Kidney capillary endothelial cell (primary cell): ENCODE data around the gene B4GALNT4.
"Not testable (repeated sequence)": the region's sequence is repeated elsewhere in the genome, so short reads cannot be mapped to it uniquely, and the experiment has no call there.

Experiments used
- DNase-seq: peaks from one replicate; pipeline ENCODE4 v3.0.0-alpha.2; 2018; ENCODE audit warnings: low spot score

The B4GALNT4 gene

GRCh38 chr11:407651-408123 lies 38.4 kb downstream of the B4GALNT4 start:
- DNase-seq: no peak

DNA sequence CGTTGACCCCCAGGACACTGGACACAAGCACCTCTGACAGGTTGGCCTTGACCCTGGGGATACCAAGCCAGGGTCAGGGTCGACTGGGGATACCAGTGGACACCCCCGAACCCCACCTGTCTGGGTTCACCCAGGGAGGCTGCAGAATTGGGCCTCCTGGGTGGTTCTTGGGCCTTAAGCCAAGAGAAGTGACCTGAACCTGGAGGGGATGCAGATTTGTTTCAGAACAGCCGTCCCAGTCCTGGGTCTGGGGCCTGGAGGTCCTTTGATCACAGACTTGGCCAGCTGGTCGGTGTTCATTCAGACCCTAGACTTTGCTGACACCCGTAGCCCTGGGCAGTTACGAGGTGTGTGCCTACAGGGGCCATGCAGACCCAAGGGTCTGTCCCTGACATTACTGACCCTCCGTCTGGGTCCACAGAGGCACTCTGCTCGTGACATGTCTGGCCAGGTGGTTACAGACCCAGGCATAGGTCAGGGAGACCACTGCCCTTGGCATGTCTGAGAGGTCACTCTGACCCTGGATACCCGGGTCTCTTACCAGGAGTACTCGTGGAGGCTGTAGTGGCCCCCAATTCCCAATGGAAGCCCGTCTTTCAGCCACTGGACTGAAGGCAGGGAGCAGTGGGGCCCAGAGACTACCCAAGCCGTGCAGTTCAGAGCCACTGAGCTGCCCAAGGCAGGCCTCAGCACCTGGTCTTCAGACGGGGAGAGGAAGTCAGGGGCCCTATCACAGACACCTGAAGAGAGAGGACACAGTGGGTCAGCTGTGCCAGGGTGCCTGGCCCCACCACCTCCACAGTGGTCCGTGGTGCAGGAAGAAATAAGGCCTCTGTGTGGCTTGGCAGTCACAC lies 39.1 kb downstream of the B4GALNT4 start:
- DNase-seq: no peak

GRCh38 chr11:409008-409599 lies 39.8 kb downstream of the B4GALNT4 start:
- DNase-seq: no peak

DNA sequence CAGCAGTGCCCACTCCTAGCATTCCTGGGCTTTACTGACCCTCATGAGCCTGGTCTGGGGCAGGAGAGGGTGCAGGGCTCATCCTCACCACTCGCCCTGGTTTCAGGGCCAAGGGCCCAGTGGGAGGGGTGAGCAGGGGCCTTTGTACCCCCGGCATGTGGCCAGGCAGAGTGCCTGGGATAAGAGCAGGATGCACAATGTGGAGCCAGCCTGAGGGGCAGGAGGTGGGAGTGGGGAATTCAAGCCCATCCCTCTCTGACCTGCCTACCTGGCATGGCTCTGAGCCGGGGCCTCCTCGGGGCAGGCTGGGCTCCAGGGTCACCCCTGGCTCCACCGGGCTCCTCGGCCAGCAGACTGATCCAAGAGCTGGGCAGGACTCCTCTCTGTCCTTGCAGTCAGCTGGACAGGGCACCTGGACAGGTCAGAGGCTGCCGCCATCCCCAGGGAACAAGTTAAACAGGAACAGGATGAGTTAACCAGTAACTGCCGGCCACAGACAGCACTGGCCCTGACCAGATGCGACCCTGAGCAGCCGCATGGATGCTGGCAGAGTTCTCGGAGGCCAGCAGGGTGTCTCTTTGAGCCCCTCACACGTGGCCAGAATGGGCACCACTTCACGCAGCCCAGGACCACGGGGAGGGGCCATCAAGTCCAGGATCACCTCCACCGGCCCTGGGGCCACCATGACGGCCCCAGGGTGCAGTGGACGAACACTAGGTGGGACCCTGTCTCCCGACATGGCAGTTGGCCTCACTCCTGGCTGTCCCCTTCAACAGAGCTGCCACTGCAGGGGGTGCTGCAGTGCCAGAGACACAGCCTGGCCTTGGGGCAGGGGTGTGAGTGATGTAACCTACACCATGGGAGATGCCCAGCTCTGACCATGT lies 40.5 kb downstream of the B4GALNT4 start:
- DNase-seq: no peak

DNA sequence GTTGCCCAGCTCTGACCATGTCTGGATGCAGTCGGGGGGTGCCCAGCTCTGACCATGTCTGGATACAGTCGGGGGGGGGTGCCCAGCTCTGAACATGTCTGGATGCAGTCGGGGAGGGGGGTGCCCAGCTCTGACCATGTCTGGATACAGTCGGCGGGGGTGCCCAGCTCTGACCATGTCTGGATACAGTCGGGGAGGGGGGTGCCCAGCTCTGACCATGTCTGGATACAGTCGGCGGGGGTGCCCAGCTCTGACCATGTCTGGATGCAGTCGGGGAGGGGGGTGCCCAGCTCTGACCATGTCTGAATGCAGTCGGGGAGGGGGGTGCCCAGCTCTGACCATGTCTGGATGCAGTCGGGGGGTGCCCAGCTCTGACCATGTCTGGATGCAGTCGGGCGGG lies 41.4 kb downstream of the B4GALNT4 start:
- DNase-seq: not testable (repeated sequence)

- DNase-seq: not testable (repeated sequence)
Measured at GRCh38 chr11:411520-411919, 42.2 kb downstream of the B4GALNT4 start.

GRCh38 chr11:412641-413119 lies 43.4 kb downstream of the B4GALNT4 start:
- DNase-seq: no peak

- DNase-seq: no peak
Measured at GRCh38 chr11:413120-414081, 44.1 kb downstream of the B4GALNT4 start.

DNA sequence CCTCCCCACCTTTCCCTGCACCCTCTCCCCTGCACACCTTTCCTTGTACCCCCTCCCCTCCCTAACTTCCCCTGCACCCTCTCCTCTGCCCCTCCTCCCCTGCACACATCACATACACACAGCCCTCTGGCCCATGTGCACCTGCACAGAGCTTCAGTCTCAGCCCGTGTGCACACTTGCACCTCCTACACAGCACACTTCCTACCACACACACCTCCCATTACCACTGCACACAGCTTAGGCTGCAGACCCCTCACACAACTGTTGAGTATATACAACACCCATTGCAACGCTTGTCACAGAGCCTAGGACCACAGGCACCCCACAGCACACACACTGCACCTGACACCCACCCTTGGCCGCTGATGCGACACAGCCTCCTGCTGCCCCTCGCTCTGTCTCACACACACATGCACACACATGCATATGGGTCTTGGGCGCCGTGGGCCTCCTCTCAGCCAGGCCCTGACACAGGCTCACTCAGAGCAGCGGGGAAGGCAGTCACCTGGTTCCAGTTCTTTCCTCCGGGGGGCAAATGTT lies 45.1 kb downstream of the B4GALNT4 start:
- no peak for DNase-seq

- no peak for DNase-seq
Measured at GRCh38 chr11:415640-416041, 46.3 kb downstream of the B4GALNT4 start.

DNA sequence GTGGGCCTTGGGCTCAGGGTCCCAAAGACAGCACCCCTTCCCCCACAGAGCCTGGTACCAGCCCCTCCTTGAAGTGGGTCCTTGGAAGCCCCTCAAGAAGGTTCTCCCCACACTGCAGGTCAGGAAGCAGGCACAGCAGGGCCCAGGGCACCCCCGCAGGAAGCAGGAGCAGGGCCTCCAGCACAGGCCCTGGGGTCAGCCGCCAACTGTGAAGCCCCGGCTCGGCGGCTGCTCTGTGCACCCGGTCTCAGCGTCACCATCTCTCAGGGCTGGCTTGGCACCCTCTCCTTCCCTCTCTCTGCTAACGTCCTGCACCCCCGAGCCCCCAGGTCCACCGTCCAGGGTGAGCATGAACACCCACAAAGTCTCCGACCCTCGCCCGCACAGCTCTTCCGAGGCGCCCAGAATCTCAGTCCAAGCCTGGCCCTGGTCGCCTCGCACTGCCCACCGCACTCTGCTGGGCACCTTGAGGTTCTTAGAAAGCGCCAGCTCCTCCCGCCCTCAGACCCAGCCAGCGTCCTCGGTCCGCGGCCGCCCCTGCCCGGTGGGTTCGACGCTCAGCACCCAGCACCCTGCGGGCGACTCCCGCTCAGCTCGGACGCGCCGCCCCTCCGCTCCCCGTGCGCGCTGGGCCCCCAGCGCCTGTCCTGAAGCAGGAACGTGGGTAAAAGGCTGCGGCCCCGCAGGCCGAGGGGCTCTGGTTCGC lies 46.9 kb downstream of the B4GALNT4 start:
- DNase-seq: no peak

GRCh38 chr11:416757-417621 lies 47.7 kb downstream of the B4GALNT4 start:
- peak; percentile 46 for DNase-seq

DNA sequence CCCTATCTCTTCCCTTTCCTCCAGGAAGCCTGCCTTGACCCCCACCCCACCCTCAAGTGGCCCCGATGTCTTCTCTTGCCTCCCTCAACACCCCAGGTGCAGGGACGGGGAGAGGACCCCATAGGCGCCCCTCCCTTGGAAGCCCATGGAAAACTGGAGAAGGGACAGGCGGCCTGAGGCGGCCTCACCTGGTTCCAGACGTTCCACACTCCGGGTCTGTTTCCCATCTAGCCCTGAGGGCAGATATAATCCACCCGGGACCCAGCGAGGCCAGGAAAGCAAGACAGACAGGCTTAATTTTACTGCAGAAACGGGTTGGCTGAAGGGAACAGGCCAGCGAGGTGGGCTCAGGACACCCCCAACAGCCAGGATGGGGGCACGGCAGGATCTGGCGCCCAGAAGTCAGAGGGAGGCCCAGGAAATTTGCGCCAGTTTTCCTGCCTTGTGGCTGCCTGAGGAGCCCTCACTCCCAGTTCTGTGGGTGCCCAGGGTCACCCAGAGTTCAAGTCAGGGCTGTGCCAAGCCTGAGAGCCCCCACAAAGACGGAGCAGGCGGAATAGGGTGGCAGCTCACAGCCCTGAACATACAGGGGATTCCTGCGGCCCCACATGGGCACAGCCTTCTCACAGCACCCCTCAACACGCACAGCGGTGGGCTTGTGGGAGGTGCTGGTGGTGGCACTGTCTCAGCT lies 48.5 kb downstream of the B4GALNT4 start:
- DNase-seq: no peak

DNA sequence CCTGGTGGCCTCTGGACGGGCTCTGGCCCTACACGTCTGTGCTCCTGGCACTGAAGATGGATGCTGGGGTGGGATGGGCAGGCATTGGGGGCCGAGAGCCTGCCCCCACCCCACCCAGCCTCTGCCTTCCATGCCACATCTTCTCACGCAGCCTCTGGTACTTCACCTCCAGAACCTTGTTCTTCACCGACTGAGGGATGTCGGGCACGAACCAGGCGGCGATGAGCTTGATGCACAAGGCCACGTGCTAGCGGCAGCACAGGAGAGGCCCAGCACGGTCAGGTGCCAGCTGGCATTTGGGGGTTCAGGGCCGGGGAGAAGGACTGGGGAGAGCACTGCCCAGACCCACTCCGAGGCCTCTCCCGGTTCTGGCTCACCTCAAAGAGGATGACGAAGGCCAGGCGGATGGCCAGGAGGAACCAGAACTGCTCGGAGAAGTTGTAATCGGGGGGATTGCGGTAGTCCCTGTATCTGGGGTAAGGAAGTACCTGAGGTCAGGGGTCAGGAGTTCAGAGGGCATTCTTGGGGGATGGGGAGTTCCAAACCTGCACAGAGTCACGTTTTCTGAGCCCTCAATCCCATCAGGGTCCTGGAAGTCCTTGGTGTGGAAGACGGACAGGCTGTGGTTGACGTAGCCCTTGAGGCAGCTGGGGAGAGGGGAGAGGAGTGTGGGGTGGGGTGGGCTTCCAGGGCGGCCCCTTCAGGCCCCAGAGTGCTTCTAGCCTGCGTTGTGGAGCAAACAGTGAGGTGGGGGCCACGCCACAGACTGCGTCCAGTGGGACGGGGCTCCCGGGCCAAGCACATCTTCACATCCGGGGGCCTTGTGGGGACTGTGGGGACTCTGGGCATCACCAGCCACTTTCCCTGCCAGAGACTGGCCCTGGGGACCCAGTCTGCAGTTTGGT lies 49.3 kb downstream of the B4GALNT4 start:
- no peak for DNase-seq

- no peak for DNase-seq
Measured at GRCh38 chr11:419248-420005, 50.1 kb downstream of the B4GALNT4 start.

- no peak for DNase-seq
Measured at GRCh38 chr11:420054-420910, 51.0 kb downstream of the B4GALNT4 start.
